A204.1 (cell line): Measurements from ENCODE around the gene CSF3.

ENCODE experiments used
- FAIRE-seq: peaks from 2 replicates; lab custom pipeline; 2012; peaks lifted over from hg19 to GRCh38; lab: Jason Lieb, UNC

CSF3 gene

GRCh38 chr17:40024901-40025300 is 9.7 kb downstream of the CSF3 start:
- FAIRE-seq, result no peak

- FAIRE-seq, result no peak
These were observed 10.3 kb downstream of the CSF3 start for GRCh38 chr17:40025559-40025958.

GRCh38 chr17:40025991-40026815 is 11.0 kb downstream of the CSF3 start:
- FAIRE-seq, result no peak

- no peak for FAIRE-seq
These were observed 11.8 kb downstream of the CSF3 start for GRCh38 chr17:40026816-40027613.

- no peak for FAIRE-seq
These were observed 12.4 kb downstream of the CSF3 start for GRCh38 chr17:40027614-40028012.

GRCh38 chr17:40028595-40028994 is 13.4 kb downstream of the CSF3 start:
- FAIRE-seq, result no peak

GRCh38 chr17:40031706-40032105 is 16.5 kb downstream of the CSF3 start:
- no peak for FAIRE-seq

GRCh38 chr17:40032322-40033320 is 17.4 kb downstream of the CSF3 start:
- no peak for FAIRE-seq

- FAIRE-seq, result no peak
These were observed 18.1 kb downstream of the CSF3 start for GRCh38 chr17:40033339-40033738.

- FAIRE-seq, result no peak
These were observed 19.4 kb downstream of the CSF3 start for GRCh38 chr17:40034426-40035161.

- FAIRE-seq, result no peak
These were observed 19.9 kb downstream of the CSF3 start for GRCh38 chr17:40035162-40035559.

- FAIRE-seq, result peak; percentile 62
These were observed 23.8 kb downstream of the CSF3 start for GRCh38 chr17:40038882-40039513.

GRCh38 chr17:40041196-40041595 is 26.0 kb downstream of the CSF3 start:
- no peak for FAIRE-seq

GRCh38 chr17:40056379-40057015 is 41.3 kb downstream of the CSF3 start:
- FAIRE-seq, result no peak

GRCh38 chr17:40058186-40058784 is 43.0 kb downstream of the CSF3 start:
- FAIRE-seq, result no peak

- FAIRE-seq, result no peak
These were observed 43.6 kb downstream of the CSF3 start for GRCh38 chr17:40058865-40059264.

GRCh38 chr17:40059729-40060475 is 44.7 kb downstream of the CSF3 start:
- FAIRE-seq, result no peak

GRCh38 chr17:40060887-40061608 is 45.8 kb downstream of the CSF3 start:
- no peak for FAIRE-seq

- no peak for FAIRE-seq
These were observed 46.4 kb downstream of the CSF3 start for GRCh38 chr17:40061609-40062038.
